ENCODE measurements around the gene TMEM269.
"Not testable (repeated sequence)": the region's sequence is repeated elsewhere in the genome, so short reads cannot be mapped to it uniquely, and the experiment has no call there.

The TMEM269 gene

GRCh38 chr1:42777852-42778251 is 6.9 kb upstream of the TMEM269 start:
- peak; percentile 47 to 48 for DNase-seq

DNA sequence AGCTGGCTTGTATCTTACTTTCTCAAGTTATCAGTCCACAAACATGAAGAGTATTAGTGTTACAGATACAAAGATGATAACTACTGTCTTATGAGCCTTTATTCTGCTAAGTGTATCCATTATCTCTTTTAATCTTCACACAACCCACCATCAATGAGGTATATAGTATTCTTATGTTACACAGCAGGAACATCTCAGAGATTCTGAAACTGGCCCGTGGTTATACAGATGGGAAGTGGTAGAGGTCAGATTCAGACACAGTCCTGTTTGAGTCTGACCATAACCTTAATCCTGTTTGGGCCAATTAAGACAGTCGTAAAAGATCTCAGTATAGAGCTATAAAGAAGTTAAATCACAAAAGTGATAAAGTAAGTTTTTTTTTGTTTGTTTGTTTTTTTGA is 5.1 kb upstream of the TMEM269 start:
- DNase-seq, result no peak

GRCh38 chr1:42780176-42780575 is 4.6 kb upstream of the TMEM269 start:
- DNase-seq, result no peak

GRCh38 chr1:42783092-42783491 is 1.7 kb upstream of the TMEM269 start:
- no peak for DNase-seq

DNA sequence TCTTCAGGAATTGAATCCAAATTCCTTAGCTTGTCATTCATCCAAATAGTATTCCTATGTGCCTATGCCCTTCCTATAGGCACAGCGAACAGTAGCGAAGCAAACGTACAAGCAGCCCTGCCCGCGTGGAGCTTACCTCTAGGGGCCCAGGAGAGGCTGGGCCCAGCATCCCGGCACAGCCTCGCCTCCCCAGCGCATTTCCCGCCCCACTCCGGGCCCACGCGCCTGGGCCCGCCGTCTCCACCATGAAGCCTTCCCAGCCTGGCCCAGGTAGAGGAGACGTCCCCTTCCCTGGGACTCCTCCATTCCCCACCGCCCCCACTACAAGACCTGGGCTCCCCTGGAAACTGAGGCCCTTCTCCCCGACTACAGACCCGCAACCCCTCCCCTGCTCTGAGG is 245 bp upstream of the TMEM269 start:
- DNase-seq, result no peak

- no peak for DNase-seq
Observed at GRCh38 chr1:42786097-42786496, 1.3 kb downstream of the TMEM269 start.

DNA sequence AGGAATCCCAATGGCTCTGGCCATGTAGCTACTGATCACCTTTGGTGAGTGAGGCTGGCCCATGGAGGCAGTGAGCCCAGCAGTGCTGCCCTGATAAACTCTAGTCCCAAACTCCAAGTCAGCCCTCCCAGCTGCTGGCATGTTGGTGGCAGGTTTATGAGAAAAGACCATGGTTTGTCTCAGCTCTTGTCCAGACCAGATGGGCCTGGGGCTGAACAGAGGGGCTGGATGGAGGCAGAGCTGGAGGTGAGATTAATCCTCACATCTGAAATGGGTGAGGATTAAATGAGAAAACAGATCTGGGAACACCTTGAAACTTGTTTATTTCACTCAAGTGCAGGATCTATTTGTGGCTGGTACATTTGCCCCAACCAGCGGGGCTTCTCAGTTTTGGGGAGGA is 3.2 kb downstream of the TMEM269 start:
- no peak for DNase-seq

DNA sequence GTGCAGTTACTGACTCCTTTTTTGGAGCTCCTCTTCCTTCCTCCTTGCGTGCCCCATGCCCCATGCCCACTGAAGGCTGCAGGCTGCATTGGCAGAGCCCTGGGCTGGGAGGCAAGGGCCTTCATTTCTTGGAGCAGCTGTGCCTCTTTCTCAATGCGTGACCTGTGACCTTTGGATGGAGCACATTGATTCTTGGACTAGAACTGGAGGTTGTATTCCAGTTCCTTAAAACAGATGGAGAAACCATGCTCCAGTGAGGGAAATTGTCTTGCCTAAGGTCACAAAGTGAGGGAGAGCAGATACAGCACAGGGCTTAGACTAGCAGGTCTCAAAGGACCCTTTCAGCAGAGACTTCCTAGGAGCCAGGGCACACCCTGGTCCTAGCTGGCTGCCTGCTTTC is 9.0 kb downstream of the TMEM269 start:
- DNase-seq, result no peak

DNA sequence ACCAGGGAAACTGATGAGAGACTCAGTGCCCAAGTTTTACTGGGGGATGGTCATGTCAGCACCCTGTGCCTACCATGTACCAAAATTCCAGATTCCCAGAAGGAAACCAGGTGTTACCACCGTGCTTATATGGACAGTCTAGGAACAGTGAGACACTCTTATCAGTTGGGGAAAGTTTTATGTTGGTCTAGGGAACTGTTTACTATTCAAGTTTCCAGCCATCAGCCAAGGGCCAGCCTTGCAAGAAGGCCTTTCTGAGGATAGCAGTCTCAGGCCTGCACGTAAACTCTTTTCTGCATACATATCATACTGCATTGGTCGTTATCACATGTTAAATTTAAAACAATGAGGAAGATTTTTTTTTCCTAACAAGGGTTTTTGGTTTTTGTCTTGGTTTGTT is 12.6 kb downstream of the TMEM269 start:
- no peak for DNase-seq

DNA sequence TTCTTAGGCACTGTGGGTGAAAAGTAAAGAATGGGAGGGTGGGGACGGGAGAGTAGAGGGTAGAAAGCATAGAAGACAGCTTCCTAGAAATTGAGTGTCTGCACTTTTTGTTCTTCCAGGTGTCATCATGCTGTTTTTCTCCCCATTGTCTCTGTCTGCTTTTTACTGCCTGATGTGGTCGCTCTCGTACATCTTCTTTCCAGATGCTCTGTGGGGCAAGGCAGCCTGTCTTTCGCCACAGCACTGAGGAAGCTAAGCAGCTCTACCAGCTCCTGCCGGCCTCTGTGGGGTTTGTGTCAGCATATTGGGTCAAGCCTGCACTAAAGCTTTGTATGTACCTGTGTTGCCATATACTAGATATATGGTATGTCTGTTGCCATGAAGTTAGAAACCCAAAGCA is 13.2 kb downstream of the TMEM269 start:
- DNase-seq, result no peak

- DNase-seq, result no peak
Observed at GRCh38 chr1:42801832-42802473, 17.2 kb downstream of the TMEM269 start.

DNA sequence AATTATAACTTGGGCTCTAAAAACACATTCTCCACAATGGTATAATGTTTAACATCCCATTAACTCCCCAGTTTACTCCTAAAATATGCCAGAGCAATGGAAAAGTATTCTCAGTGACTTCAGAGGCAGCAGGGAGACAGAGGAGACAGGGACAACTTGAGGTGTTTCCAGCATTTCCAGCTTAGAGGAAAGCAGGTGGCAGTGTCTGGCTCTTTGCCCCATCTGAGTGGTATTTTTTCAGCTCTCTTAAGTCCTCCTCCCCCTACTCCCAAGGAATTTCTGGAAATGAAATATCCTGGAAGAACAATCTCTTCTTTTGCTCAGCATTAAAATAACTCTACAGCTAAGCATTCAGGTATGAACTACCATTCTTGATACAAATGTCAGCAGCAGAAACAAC is 21.4 kb downstream of the TMEM269 start:
- DNase-seq, result no peak

- DNase-seq, result no peak
Observed at GRCh38 chr1:42806593-42806992, 21.8 kb downstream of the TMEM269 start.

GRCh38 chr1:42807056-42807668 is 22.4 kb downstream of the TMEM269 start:
- no peak for DNase-seq

- DNase-seq, result not testable (repeated sequence)
Observed at GRCh38 chr1:42814815-42815214, 30.0 kb downstream of the TMEM269 start.

GRCh38 chr1:42815941-42816584 is 31.3 kb downstream of the TMEM269 start:
- no peak for DNase-seq

DNA sequence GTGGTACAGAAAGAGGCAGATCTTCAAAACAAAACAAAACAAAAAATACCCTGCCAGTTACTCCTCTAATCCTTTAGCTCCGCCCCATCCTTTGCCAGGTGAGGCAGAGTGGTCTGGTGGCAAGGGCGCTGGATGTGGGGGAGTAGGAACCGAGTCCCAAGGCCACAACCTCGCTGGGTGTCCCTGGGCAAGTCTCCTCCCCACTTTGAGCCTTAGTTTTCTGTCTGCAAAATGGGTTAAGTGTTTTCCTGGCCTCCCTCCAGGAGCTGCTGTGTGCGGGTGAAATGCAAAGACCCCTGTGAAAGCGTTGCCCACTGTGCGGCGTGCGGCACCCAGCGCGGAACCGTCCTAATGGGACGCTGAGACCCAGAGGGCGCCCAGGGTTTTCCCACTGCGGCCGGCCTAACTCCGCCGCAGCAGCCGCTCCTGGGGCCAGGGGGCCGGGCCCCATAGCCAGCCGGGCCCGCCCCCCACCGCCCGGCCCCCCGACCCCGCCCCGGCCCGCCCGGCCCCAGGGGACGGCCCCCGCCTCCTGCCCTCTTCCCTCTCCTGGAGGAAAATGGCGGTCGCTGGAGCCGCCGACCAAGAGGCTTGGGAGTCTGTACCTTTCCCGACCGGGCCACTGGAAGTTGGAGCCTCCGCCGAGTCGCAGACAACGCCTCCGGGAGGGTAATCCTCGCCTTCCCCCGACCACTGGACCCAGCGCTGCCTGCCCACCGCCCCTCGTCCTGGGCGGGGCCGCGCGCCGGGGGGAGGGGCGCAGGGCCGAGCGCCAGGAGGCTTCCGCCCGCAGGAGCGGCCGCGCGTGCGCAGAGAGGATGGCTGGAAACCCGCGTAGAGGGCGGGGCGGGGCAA is 32.0 kb downstream of the TMEM269 start, which contains the start of the genes ERMAP and SVBP:
Gene ERMAP, plus strand, starts transcription at position 538 of the 855 bp plus-strand sequence. CDS start 13,327 bp downstream, outside the sequence.
Gene SVBP, minus strand, starts transcription at position 813 of the 855 bp plus-strand sequence. CDS start 853 bp downstream, outside the sequence.
- peak; percentile 89 to 95 for DNase-seq

- no peak for DNase-seq
Observed at GRCh38 chr1:42817440-42817767, 32.6 kb downstream of the TMEM269 start.

DNA sequence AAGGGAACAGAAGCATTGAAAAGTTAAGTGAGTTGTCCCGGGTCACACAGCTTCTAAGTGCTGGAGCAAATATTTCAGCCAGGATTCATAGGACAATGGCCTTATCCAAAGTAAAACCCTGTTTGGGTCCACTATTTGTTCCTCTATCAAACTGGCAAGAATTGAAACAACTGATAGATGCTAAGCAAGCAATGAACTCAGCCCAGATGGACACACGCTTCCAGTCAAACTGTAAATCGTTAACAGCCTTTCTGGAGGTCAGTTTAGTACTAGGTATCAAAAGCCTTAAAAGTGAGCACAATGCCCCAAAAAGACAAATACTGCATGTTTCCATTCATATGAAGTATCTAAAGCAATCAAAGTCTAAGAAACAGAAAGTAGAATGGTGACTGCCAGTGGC is 33.2 kb downstream of the TMEM269 start:
- DNase-seq, result no peak

GRCh38 chr1:42820813-42821212 is 36.0 kb downstream of the TMEM269 start:
- no peak for DNase-seq

DNA sequence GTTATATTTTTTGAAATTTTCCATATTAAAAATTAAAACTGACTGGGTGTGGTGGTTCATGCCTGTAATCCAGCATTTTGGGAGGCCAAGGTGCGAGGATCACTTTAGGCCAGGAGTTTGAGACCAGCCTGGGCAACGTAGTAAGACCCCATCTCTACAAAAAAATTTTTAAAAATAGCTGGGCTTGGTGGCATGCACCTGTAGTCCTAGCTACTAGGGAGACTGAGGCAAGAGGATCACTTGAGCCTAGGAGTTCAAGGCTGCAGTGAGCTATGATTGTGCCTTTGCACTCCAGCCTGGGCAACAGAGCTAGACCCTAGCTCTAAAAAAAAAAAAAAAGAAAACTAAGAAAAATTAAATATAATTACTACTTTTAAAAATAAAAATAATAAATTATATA is 36.9 kb downstream of the TMEM269 start:
- DNase-seq, result no peak

- DNase-seq, result peak in 1 of 2 donors; percentile 46
Observed at GRCh38 chr1:42822800-42823392, 38.1 kb downstream of the TMEM269 start.
